ENCODE results near the gene ARNT2. TPM values are rescaled to one million over a fixed set of nuclear protein-coding genes. Genes with fewer than 3 reads are reported as not detected.

Gene ARNT2
- total and polyA plus RNA-seq, 2 donors (not counting 1 experiment from before 2014, with no cell fraction given) = 15.5 to 61.2 TPM

- H3K4me3 ChIP-seq (replicated peaks in 1 of 4; ENCODE audit: control extremely low read depth in 1 of 4, insufficient read depth in 1 of 4, low read depth in 3 of 4, low read length in 4 of 4) = no peak overlapping the region
- H3K9ac ChIP-seq (ENCODE audit: insufficient read depth, low read length) = no peak overlapping the region
These were observed 73.9 kb downstream of the ARNT2 start for GRCh38 chr15:80478075-80478474.

GRCh38 chr15:80479191-80479590 is 75.0 kb downstream of the ARNT2 start:
- H4K20me1 ChIP-seq (ENCODE audit: control insufficient read depth, extremely low read depth, insufficient read depth, low read length) = no peaks in the 10 kb centered on the region
- no peak for TF ChIP-seq EZH2 (IDR thresholded peaks at IDR 0.05; ENCODE audit: low read length, missing control alignments)
- TF ChIP-seq, protein P1, sequence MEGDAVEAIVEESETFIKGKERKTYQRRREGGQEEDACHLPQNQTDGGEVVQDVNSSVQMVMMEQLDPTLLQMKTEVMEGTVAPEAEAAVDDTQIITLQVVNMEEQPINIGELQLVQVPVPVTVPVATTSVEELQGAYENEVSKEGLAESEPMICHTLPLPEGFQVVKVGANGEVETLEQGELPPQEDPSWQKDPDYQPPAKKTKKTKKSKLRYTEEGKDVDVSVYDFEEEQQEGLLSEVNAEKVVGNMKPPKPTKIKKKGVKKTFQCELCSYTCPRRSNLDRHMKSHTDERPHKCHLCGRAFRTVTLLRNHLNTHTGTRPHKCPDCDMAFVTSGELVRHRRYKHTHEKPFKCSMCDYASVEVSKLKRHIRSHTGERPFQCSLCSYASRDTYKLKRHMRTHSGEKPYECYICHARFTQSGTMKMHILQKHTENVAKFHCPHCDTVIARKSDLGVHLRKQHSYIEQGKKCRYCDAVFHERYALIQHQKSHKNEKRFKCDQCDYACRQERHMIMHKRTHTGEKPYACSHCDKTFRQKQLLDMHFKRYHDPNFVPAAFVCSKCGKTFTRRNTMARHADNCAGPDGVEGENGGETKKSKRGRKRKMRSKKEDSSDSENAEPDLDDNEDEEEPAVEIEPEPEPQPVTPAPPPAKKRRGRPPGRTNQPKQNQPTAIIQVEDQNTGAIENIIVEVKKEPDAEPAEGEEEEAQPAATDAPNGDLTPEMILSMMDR (conservative IDR thresholded peaks at IDR 0.05 in 1 of 2, IDR thresholded peaks at IDR 0.05 in 1 of 2; ENCODE audit: low read depth in 1 of 2, low read length in 2 of 2) = no peak
- no peaks in the 10 kb centered on the region for H3K79me2 ChIP-seq (ENCODE audit: control insufficient read depth, insufficient read depth, low read length)
- no peaks in the 10 kb centered on the region for H3K36me3 ChIP-seq (ENCODE audit: control insufficient read depth, insufficient read depth, low read length)
- peaks cover 45% of the 10 kb centered on the region for H3K4me1 ChIP-seq (ENCODE audit: control insufficient read depth, extremely low read depth, insufficient read depth, low read length)
- no peak overlapping the region for H3K4me3 ChIP-seq (replicated peaks in 1 of 4; ENCODE audit: control extremely low read depth in 1 of 4, insufficient read depth in 1 of 4, low read depth in 3 of 4, low read length in 4 of 4)
- no peak overlapping the region for H2AFZ ChIP-seq (ENCODE audit: low read length)
- no peaks in the 10 kb centered on the region for H3K9me3 ChIP-seq (ENCODE audit: control insufficient read depth, insufficient read depth, low read depth, low read length)
- no peak for DNase-seq (ENCODE audit: low read depth in 2 of 2)
- no peaks in the 10 kb centered on the region for H3K27me3 ChIP-seq (ENCODE audit: control insufficient read depth, insufficient read depth, low read length)
- peak overlapping the region; percentile 64 for H3K27ac ChIP-seq (ENCODE audit: insufficient read depth, low read length)
- no peak overlapping the region for H3K4me2 ChIP-seq (ENCODE audit: extremely low read depth, insufficient read depth, low read length)
- H3K9ac ChIP-seq (ENCODE audit: insufficient read depth, low read length) = no peak overlapping the region

More at GRCh38 chr15:80478075-80478474, 73.9 kb downstream of the ARNT2 start:
- Histone ChIP-seq H3K9me3 (ENCODE audit: control insufficient read depth, insufficient read depth, low read depth, low read length) (no peaks in the 10 kb centered on the region), H3K27ac (ENCODE audit: insufficient read depth, low read length) (peak overlapping the region; percentile 64), H3K4me1 (ENCODE audit: control insufficient read depth, extremely low read depth, insufficient read depth, low read length) (peaks cover 35% of the 10 kb centered on the region), H2AFZ (ENCODE audit: low read length) (no peak overlapping the region), H4K20me1 (ENCODE audit: control insufficient read depth, extremely low read depth, insufficient read depth, low read length) (no peaks in the 10 kb centered on the region), H3K4me2 (ENCODE audit: extremely low read depth, insufficient read depth, low read length) (no peak overlapping the region), H3K27me3 (ENCODE audit: control insufficient read depth, insufficient read depth, low read length) (no peaks in the 10 kb centered on the region), H3K79me2 (ENCODE audit: control insufficient read depth, insufficient read depth, low read length) (no peaks in the 10 kb centered on the region), H3K36me3 (ENCODE audit: control insufficient read depth, insufficient read depth, low read length) (no peaks in the 10 kb centered on the region)
- peak; percentile 51 to 93 for DNase-seq (ENCODE audit: low read depth in 2 of 2)
- TF ChIP-seq EZH2 (IDR thresholded peaks at IDR 0.05; ENCODE audit: low read length, missing control alignments) = no peak
- TF ChIP-seq, protein P1 (conservative IDR thresholded peaks at IDR 0.05 in 1 of 2, IDR thresholded peaks at IDR 0.05 in 1 of 2; ENCODE audit: low read depth in 1 of 2, low read length in 2 of 2) = no peak

DNA sequence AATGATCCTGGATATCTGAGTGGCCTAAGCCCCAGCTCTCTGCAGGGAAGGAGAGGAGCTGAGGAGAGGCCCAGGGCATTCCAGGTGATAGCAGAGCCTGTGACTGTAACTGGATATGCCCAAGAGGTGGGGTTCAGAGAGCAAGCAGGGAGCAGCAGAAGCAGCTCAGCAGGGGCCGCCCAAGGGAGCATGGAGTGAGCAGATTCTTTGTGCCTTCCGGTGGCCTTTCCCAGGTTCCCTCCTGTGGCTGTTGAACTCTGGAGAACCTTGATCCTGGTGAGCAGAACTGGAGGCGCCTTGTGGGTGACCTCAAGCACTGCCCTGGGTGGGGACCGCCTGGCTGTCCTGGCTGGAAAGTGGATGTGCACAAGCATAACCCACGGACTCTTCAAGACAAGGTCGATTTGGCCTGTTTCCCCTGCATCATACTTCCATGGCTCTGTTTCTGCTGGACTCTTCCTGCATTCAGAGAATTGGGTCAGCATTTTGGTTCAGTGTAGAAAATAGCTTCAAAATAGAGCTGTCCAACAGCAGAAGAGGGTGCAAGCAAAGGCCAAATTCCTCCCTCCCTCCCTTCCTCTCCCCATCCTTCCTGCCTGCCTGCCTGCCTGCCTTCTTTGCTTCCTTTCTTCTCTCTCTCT is 76.1 kb downstream of the ARNT2 start:
- TF ChIP-seq, protein P1 (conservative IDR thresholded peaks at IDR 0.05 in 1 of 2, IDR thresholded peaks at IDR 0.05 in 1 of 2; ENCODE audit: low read depth in 1 of 2, low read length in 2 of 2) = no peak
- no peak for TF ChIP-seq EZH2 (IDR thresholded peaks at IDR 0.05; ENCODE audit: low read length, missing control alignments)
- DNase-seq (ENCODE audit: low read depth in 2 of 2) = peak in 1 of 2 donors; percentile 66
- H3K4me3 ChIP-seq (replicated peaks in 1 of 4; ENCODE audit: control extremely low read depth in 1 of 4, insufficient read depth in 1 of 4, low read depth in 3 of 4, low read length in 4 of 4) = peak overlapping the region in 1 of 4 experiments; percentile 15

More for the DNA sequence above, 76.1 kb downstream of the ARNT2 start:
- Histone ChIP-seq H3K9ac (ENCODE audit: insufficient read depth, low read length) (peak overlapping the region; percentile 17), H4K20me1 (ENCODE audit: control insufficient read depth, extremely low read depth, insufficient read depth, low read length) (no peaks in the 10 kb centered on the region), H3K27me3 (ENCODE audit: control insufficient read depth, insufficient read depth, low read length) (no peaks in the 10 kb centered on the region), H3K4me1 (ENCODE audit: control insufficient read depth, extremely low read depth, insufficient read depth, low read length) (peaks cover 55% of the 10 kb centered on the region), H3K9me3 (ENCODE audit: control insufficient read depth, insufficient read depth, low read depth, low read length) (no peaks in the 10 kb centered on the region), H2AFZ (ENCODE audit: low read length) (no peak overlapping the region), H3K79me2 (ENCODE audit: control insufficient read depth, insufficient read depth, low read length) (no peaks in the 10 kb centered on the region), H3K27ac (ENCODE audit: insufficient read depth, low read length) (peak overlapping the region; percentile 64), H3K36me3 (ENCODE audit: control insufficient read depth, insufficient read depth, low read length) (no peaks in the 10 kb centered on the region), H3K4me2 (ENCODE audit: extremely low read depth, insufficient read depth, low read length) (peak overlapping the region; percentile 42)
